ENCODE data around the gene LAMA2. TPM values are rescaled to one million over a fixed set of nuclear protein-coding genes. Genes with fewer than 3 reads are reported as not detected.
A peak's percentile ranks its signal among the peaks of the same experiment; 100 is the strongest.

LAMA2 gene
- total RNA-seq, 1 donor from 2014 or later = 0.47 TPM

DNA sequence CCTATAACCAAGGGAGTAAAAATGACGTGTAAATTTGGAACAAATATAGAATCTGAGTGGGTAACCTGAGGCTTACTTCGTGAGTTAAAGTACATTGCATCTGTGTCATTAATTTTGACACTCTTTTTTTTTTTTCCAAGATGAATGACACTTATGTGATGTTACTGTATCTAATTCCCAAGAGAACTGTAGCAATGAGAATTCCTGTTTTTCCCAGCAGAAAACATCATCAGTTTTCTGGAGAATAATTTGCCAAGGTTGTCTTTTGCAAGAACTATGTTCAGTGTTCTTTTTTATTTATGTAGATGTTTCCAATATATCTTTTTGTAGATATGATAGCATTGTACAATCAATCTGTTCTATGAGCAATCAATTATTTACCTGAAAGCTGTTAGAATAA is 543.4 kb downstream of the LAMA2 start:
- H3K9me3 Mint-ChIP-seq = no peaks in the 10 kb centered on the region
- no peak overlapping the region for H3K4me3 Mint-ChIP-seq
- no peak for DNase-seq (ENCODE audit: low read depth, low spot score)
- H3K4me1 Mint-ChIP-seq = peaks cover 4% of the 10 kb centered on the region
- no peaks in the 10 kb centered on the region for H3K27me3 Mint-ChIP-seq (ENCODE audit: low read depth)
- no peak overlapping the region for H3K27ac Mint-ChIP-seq (ENCODE audit: unreplicated experiment)
- H3K36me3 Mint-ChIP-seq (ENCODE audit: low read depth) = no peaks in the 10 kb centered on the region
- TF ChIP-seq, protein P1, sequence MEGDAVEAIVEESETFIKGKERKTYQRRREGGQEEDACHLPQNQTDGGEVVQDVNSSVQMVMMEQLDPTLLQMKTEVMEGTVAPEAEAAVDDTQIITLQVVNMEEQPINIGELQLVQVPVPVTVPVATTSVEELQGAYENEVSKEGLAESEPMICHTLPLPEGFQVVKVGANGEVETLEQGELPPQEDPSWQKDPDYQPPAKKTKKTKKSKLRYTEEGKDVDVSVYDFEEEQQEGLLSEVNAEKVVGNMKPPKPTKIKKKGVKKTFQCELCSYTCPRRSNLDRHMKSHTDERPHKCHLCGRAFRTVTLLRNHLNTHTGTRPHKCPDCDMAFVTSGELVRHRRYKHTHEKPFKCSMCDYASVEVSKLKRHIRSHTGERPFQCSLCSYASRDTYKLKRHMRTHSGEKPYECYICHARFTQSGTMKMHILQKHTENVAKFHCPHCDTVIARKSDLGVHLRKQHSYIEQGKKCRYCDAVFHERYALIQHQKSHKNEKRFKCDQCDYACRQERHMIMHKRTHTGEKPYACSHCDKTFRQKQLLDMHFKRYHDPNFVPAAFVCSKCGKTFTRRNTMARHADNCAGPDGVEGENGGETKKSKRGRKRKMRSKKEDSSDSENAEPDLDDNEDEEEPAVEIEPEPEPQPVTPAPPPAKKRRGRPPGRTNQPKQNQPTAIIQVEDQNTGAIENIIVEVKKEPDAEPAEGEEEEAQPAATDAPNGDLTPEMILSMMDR (conservative IDR thresholded peaks at IDR 0.05) = no peak

DNA sequence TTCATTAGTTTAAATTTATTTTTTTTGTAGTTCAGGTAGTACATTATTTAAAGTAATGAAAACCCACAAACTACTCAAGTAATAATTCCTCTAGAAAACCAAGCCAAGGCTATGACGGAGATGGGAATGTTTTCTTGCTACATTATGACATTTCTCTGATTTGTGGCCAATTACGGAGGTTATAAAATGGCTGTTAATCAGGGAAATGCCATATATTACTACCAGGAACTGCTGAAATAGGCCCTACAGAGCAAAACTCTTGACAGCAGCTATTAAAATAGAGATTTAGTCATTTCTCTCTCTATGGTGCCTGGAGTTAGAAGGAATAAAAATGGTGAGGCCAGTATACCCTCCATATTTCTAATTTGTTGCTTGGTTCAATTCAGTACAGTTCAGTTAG is 547.0 kb downstream of the LAMA2 start:
- H3K9me3 Mint-ChIP-seq = no peaks in the 10 kb centered on the region
- H3K4me3 Mint-ChIP-seq = no peak overlapping the region
- DNase-seq (ENCODE audit: low read depth, low spot score) = no peak
- no peaks in the 10 kb centered on the region for H3K36me3 Mint-ChIP-seq (ENCODE audit: low read depth)
- TF ChIP-seq, protein P1 (conservative IDR thresholded peaks at IDR 0.05) = no peak
- no peaks in the 10 kb centered on the region for H3K27me3 Mint-ChIP-seq (ENCODE audit: low read depth)
- H3K27ac Mint-ChIP-seq (ENCODE audit: unreplicated experiment) = no peak overlapping the region
- peaks cover 4% of the 10 kb centered on the region for H3K4me1 Mint-ChIP-seq

DNA sequence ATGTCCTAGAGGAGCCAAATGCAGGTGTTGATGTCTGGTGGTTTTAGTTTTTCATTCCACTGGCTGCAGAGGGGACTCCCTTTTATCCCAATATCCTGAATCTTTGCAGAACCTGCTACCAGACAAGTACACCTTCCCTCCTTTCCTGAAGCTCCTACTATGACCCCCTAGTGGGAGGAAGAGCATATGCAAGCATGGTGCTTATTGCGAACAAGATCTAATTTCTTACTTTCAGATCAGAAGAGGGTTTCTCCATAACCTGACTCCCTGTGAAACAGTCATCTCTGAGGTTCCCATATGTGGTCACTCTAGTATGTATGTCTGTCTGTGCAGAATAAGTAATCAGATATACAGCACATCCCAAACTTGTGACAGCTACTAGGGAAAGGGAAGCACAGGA is 549.8 kb downstream of the LAMA2 start:
- H3K9me3 Mint-ChIP-seq = no peaks in the 10 kb centered on the region
- peaks cover 4% of the 10 kb centered on the region for H3K4me1 Mint-ChIP-seq
- no peak overlapping the region for H3K4me3 Mint-ChIP-seq
- H3K27me3 Mint-ChIP-seq (ENCODE audit: low read depth) = no peaks in the 10 kb centered on the region
- no peak overlapping the region for H3K27ac Mint-ChIP-seq (ENCODE audit: unreplicated experiment)
- no peaks in the 10 kb centered on the region for H3K36me3 Mint-ChIP-seq (ENCODE audit: low read depth)
- TF ChIP-seq, protein P1 (conservative IDR thresholded peaks at IDR 0.05) = peak; percentile 42
- no peak for DNase-seq (ENCODE audit: low read depth, low spot score)

DNA sequence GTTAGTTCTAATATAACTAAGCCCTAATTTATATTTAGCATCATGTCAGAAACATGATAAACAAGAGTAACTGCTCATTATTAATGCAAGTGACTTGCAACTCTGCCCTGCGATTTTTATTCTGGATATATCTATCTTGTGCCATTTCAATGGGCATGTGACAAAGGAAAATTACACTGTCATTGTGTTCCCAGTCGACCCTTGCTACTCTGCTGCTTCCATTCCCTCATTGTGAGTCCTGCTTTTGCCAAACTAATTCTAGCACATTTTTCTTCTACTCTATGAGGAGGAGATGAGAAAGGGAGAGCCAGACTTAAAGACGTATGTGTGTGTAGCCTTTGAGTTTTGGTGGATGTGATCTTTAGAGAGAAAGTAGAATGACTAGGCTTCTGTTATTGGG is 551.2 kb downstream of the LAMA2 start:
- TF ChIP-seq, protein P1 (conservative IDR thresholded peaks at IDR 0.05) = no peak
- Mint-ChIP-seq H3K27ac (ENCODE audit: unreplicated experiment) (no peak overlapping the region), H3K36me3 (ENCODE audit: low read depth) (no peaks in the 10 kb centered on the region), H3K27me3 (ENCODE audit: low read depth) (no peaks in the 10 kb centered on the region), H3K4me3 (no peak overlapping the region), H3K9me3 (no peaks in the 10 kb centered on the region), H3K4me1 (peaks cover 4% of the 10 kb centered on the region)
- DNase-seq (ENCODE audit: low read depth, low spot score) = no peak

DNA sequence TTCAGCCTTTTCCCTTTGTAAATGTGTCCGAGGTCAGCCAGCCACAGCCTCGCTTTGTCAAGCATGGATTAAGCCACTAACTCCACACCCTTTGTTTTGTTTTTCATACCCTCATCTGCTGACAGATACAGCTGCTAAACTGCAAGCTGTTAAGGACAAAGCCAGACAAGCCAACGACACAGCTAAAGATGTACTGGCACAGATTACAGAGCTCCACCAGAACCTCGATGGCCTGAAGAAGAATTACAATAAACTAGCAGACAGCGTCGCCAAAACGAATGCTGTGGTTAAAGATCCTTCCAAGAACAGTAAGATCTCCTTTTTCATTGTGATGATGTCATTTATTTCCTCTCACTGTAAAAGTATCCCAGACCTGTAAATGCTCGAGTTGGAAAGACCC is 557.8 kb downstream of the LAMA2 start:
- DNase-seq (ENCODE audit: low read depth, low spot score) = no peak

More for the DNA sequence above, 557.8 kb downstream of the LAMA2 start:
- no peak overlapping the region for H3K4me3 Mint-ChIP-seq
- TF ChIP-seq, protein P1 (conservative IDR thresholded peaks at IDR 0.05) = no peak
- H3K36me3 Mint-ChIP-seq (ENCODE audit: low read depth) = no peaks in the 10 kb centered on the region
- no peaks in the 10 kb centered on the region for H3K27me3 Mint-ChIP-seq (ENCODE audit: low read depth)
- peaks cover 7% of the 10 kb centered on the region for H3K4me1 Mint-ChIP-seq
- H3K9me3 Mint-ChIP-seq = no peaks in the 10 kb centered on the region
- H3K27ac Mint-ChIP-seq (ENCODE audit: unreplicated experiment) = peak overlapping the region; percentile 74
